Heart left ventricle (tissue), 16 donors: Measurements from ENCODE around the gene THSD7B. TPM values are rescaled to one million over a fixed set of nuclear protein-coding genes. Genes with fewer than 3 reads are reported as not detected.

ENCODE experiments used
- ATAC-seq, 4 donors: fragments of 200-7000 bp; cut with Tn5 transposase; one replicate each; pipeline ENCODE4 v1.9.1; 2020 to 2022; ENCODE audit warnings: moderate library complexity in 4 of 4, mild to moderate bottlenecking in 3 of 4, moderate number of reproducible peaks in 1 of 4
- DNase-seq, 5 donors: peaks; one replicate each; pipeline ENCODE4 v3.0.0-alpha.2; 2020
- H3K27ac ChIP-seq, 12 donors: fragments of 200-600 bp; sonication (generic) in 4 of 12; one replicate each; pipeline versions ENCODE4 v1.5.0 to v1.8.0; 2016 to 2022; ENCODE audit warnings: mild to moderate bottlenecking in 2 of 12
- H3K27me3 ChIP-seq, 9 donors: fragments of 200-600 bp; sonication (generic) in 2 of 9; one replicate each; pipeline versions ENCODE4 v1.5.1 to v1.8.0; 2016 to 2022; ENCODE audit warnings: mild to moderate bottlenecking in 3 of 9
- H3K36me3 ChIP-seq, 9 donors: fragments of 200-600 bp; sonication (generic) in 2 of 9; one replicate each; pipeline versions ENCODE4 v1.5.0 to v1.8.0; 2018 to 2022; ENCODE audit warnings: mild to moderate bottlenecking in 2 of 9
- H3K4me1 ChIP-seq, 12 donors: fragments of 200-600 bp; sonication (generic) in 4 of 12; one replicate each; pipeline versions ENCODE4 v1.5.0 to v1.8.0; 2016 to 2022; ENCODE audit warnings: mild to moderate bottlenecking in 3 of 12
- H3K4me3 ChIP-seq, 12 donors: fragments of 200-600 bp; sonication (generic) in 4 of 12; one replicate each; pipeline versions ENCODE4 v1.5.0 to v1.8.0; 2017 to 2022; ENCODE audit warnings: mild to moderate bottlenecking in 9 of 12, moderate library complexity in 4 of 12
- H3K9me3 ChIP-seq, 12 donors: fragments of 200-600 bp; sonication (generic) in 4 of 12; one replicate each; pipeline versions ENCODE4 v1.5.0 to v1.8.0; 2016 to 2022; ENCODE audit warnings: mild to moderate bottlenecking in 1 of 12
- POLR2A ChIP-seq, 2 donors: fragments of 450-650 bp; IDR thresholded peaks; one replicate each; pipeline ENCODE4 v1.6.1; 2017; ENCODE audit warnings: antibody characterized with exemption in 2 of 2, mild to moderate bottlenecking in 2 of 2, moderate library complexity in 2 of 2
- WGBS, 4 donors: extraction: QIAGEN DNeasy Blood & Tissue Kit in 2 of 4; methylation state at CpG; one replicate each; pipeline versions ENCODE4 v1.1.5 to v1.1.7; 2013 to 2018; 5-methylcytosine and 5-hydroxymethylcytosine counted together
- intact Hi-C, 10 donors: fragments of 100-400 bp; cut with DNase I; formaldehyde crosslinking; loops; one replicate each; pipeline versions ENCODE4 v1.11.1 to v1.14.2; 2022
- polyA plus RNA-seq, 2 donors: library from polyadenylated mRNA; stranded (reverse); fragments of 200-250 nt; gene quantifications; one replicate each; pipeline ENCODE4 v1.2.3, GENCODE V29; 2013
- total RNA-seq, 9 donors: library from RNA; depleted of rRNA in 2 of 9; stranded (reverse); fragments of >200 nt in 2 of 9; fragmentation: NEBNext Ultra II Directional in 3 of 9; extraction: Animal tissue kit (Norgen Biotek cat#: 25700) in 3 of 9; gene quantifications; one replicate each; pipeline versions ENCODE4 v1.1.0 to v1.2.4, GENCODE V29; 2016 to 2023
- TF ChIP-seq, protein P1 (sequence below), 12 donors: fragments of 200-600 bp; sonication (generic) in 4 of 12; IDR thresholded peaks; one replicate each; pipeline versions ENCODE4 v1.5.0 to v1.8.0; 2018 to 2022; ENCODE audit warnings: antibody characterized with exemption in 12 of 12, mild to moderate bottlenecking in 5 of 12
- donor health status: ischemic (EF 13 %, LVEDD 7.1; RV severe dilation, severe dysfunction).
- donor health status: healthy with polysubstance abuse.
- donor health status: DM: no; HTN: yes; CAD: no.
- donor health status: DM: no; HTN: no; CAD: no.
- donor health status: ischemic (EF 25% LVEDD 6.9; RV normal size, moderate dysfunction).
- donor health status: ischemic (EF 25% LVEDD 5.7; RV mildly dilated, moderate dysfunction).
- donor health status: healthy.
- donor health status: DM: yes; HTN: yes; CAD: no.
- donor health status: ischemic (EF 35%, LVEDD 5.7; RV mildly dilated, moderate dysfunction).
- donor health status: nonischemic (EF 11% LVEDD 7.7; RV severe dilation, severe dysfunction).
- donor health status: DM: yes; HTN: yes; CAD: no.
- donor health status: PGD.
- donor health status: ischemic (EF 29% LVEDD 5.4; RV normal size, mild dysfunction).
- donor health status: nonischemic (EF 23%, LVEDD 6.1; RV moderate dilation, normal function).

THSD7B gene
- total and polyA plus RNA-seq, 11 donors: 0.04 to 0.43 (median 0.17) TPM

DNA sequence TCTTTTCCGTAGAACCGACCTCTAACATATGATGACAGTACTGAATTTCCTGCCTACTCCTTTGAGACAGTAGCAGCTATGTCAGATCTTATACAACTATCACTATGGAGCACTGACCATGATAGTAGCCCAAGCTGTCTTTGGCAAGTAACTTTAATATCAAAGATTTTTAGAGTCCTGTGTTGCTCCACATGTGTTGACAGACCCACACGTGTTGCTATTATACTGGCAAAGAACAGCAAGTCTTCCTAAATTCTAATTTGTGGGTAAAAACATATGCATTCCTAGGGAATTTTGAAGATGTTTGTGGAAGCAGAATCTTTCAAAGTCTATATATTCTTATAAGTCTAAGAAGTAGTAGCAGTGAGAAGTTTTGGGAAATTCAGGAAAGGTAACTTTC, 953.4 kb downstream of the THSD7B start:
- intact Hi-C loops: no loop called here
- ATAC-seq: no peak

DNA sequence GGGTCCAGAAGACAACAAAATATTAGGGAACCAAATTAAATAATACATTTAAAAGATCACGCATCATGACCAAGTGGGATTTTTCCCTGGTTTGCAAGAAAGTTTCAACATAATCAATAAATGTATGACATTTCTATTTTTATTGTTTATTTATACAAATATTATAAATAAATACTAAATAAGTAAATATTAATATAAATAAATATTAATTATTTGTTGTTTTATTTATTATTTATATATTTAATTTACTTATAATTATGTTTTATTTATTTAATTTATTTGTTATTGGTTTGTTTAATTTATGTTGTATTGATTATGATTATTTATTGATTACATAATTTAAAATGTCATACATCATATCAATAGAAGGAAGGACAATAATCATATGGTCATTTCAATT, 956.4 kb downstream of the THSD7B start:
- H3K36me3 ChIP-seq: no peaks in the 10 kb centered on the region
- WGBS, 4 donors: 97 to 99% (median 98%) methylated on average over 1 of the region's 1 CpG

More for the DNA sequence above, 953.4 kb downstream of the THSD7B start:
- Histone ChIP-seq H3K9me3 (peaks cover 0 to 26% (median 0%) of the 10 kb centered on the region in 12 donors), H3K36me3 (no peaks in the 10 kb centered on the region), H3K27me3 (no peaks in the 10 kb centered on the region), H3K4me1 (no peaks in the 10 kb centered on the region), H3K4me3 (no peak overlapping the region), H3K27ac (no peak overlapping the region)
- WGBS, 4 donors: 77 to 83% (median 81%) methylated on average over 3 of the region's 3 CpGs
- TF ChIP-seq, protein P1, sequence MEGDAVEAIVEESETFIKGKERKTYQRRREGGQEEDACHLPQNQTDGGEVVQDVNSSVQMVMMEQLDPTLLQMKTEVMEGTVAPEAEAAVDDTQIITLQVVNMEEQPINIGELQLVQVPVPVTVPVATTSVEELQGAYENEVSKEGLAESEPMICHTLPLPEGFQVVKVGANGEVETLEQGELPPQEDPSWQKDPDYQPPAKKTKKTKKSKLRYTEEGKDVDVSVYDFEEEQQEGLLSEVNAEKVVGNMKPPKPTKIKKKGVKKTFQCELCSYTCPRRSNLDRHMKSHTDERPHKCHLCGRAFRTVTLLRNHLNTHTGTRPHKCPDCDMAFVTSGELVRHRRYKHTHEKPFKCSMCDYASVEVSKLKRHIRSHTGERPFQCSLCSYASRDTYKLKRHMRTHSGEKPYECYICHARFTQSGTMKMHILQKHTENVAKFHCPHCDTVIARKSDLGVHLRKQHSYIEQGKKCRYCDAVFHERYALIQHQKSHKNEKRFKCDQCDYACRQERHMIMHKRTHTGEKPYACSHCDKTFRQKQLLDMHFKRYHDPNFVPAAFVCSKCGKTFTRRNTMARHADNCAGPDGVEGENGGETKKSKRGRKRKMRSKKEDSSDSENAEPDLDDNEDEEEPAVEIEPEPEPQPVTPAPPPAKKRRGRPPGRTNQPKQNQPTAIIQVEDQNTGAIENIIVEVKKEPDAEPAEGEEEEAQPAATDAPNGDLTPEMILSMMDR (IDR thresholded peaks at IDR 0.05): no peak
- no peak for TF ChIP-seq POLR2A (IDR thresholded peaks at IDR 0.05)
- no peak for DNase-seq

DNA sequence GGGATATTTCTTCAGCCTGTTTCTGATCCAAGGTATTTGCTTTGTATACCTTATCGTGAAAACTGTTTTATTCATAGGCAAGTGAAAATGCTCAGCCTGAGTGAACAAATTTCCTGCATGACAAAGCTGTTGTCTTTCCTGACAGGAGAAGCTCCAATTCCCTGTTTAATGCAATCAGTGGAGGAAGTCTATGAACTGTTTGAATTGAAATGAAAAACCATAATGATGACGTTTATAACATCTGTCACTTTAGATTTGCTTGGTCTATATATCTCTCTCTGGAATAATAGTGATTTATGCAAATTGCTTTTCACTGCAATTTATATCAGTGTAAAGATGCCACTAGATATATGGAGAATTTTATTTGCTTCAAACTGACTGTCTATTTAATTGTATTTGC, 959.6 kb downstream of the THSD7B start:
- WGBS, 4 donors: 71 to 85% (median 74%) methylated on average over 2 of the region's 2 CpGs
- intact Hi-C loops: no loop called here
- Histone ChIP-seq H3K4me1 (no peaks in the 10 kb centered on the region), H3K27ac (no peak overlapping the region), H3K4me3 (no peak overlapping the region), H3K9me3 (peaks cover 0 to 16% (median 0%) of the 10 kb centered on the region in 12 donors), H3K36me3 (no peaks in the 10 kb centered on the region), H3K27me3 (no peaks in the 10 kb centered on the region)
- ATAC-seq (no peak), DNase-seq (no peak)
- no peak for TF ChIP-seq POLR2A (IDR thresholded peaks at IDR 0.05)
- TF ChIP-seq, protein P1 (IDR thresholded peaks at IDR 0.05): no peak

More for the DNA sequence above, 956.4 kb downstream of the THSD7B start:
- no peaks in the 10 kb centered on the region for H3K4me1 ChIP-seq
- no peak overlapping the region for H3K4me3 ChIP-seq
- no peak for DNase-seq
- ATAC-seq: no peak
- intact Hi-C loops: no loop called here
- no peak for TF ChIP-seq POLR2A (IDR thresholded peaks at IDR 0.05)
- TF ChIP-seq, protein P1 (IDR thresholded peaks at IDR 0.05): no peak
- no peak overlapping the region for H3K27ac ChIP-seq
- H3K27me3 ChIP-seq: no peaks in the 10 kb centered on the region
- H3K9me3 ChIP-seq: peaks cover 0 to 21% (median 0%) of the 10 kb centered on the region in 12 donors
